ENCODE results near the gene TMEM221.

The TMEM221 gene

GRCh38 chr19:17441241-17442021 lies 7.0 kb downstream of the TMEM221 start:
- peak; percentile 33 to 44 for DNase-seq

GRCh38 chr19:17436874-17437267 lies 11.6 kb downstream of the TMEM221 start:
- DNase-seq = peak; percentile 26 to 64

GRCh38 chr19:17436094-17436873 lies 12.2 kb downstream of the TMEM221 start:
- DNase-seq = no peak

GRCh38 chr19:17435218-17435617 lies 13.2 kb downstream of the TMEM221 start:
- DNase-seq = no peak

- DNase-seq = no peak
Observed at GRCh38 chr19:17431417-17431816, 17.1 kb downstream of the TMEM221 start.

- DNase-seq = no peak
Observed at GRCh38 chr19:17429641-17430113, 18.8 kb downstream of the TMEM221 start.

- peak in 1 of 2 donors; percentile 17 for DNase-seq
Observed at GRCh38 chr19:17424743-17425365, 23.6 kb downstream of the TMEM221 start.

GRCh38 chr19:17423429-17424208 lies 24.8 kb downstream of the TMEM221 start:
- no peak for DNase-seq

- DNase-seq = no peak
Observed at GRCh38 chr19:17421942-17422341, 26.5 kb downstream of the TMEM221 start.

- peak; percentile 24 to 44 for DNase-seq
Observed at GRCh38 chr19:17420475-17420924, 28.0 kb downstream of the TMEM221 start.

- peak; percentile 98 to 99 for DNase-seq
Observed at GRCh38 chr19:17419621-17420474, 28.6 kb downstream of the TMEM221 start, which contains the start of gene MVB12A. TSS of gene MVB12A (plus strand) at chr19:17420047. CDS start at chr19:17420136, 89 bp downstream.

- DNase-seq = peak in 1 of 2 donors; percentile 8
Observed at GRCh38 chr19:17419154-17419620, 29.3 kb downstream of the TMEM221 start.

- DNase-seq = no peak
Observed at GRCh38 chr19:17418710-17419109, 29.8 kb downstream of the TMEM221 start.

GRCh38 chr19:17415121-17415520 lies 33.3 kb downstream of the TMEM221 start:
- DNase-seq = no peak

- no peak for DNase-seq
Observed at GRCh38 chr19:17414097-17414496, 34.4 kb downstream of the TMEM221 start.

GRCh38 chr19:17411801-17412200 lies 36.7 kb downstream of the TMEM221 start:
- DNase-seq = no peak

GRCh38 chr19:17409990-17410389 lies 38.5 kb downstream of the TMEM221 start:
- DNase-seq = no peak

GRCh38 chr19:17406887-17407196 lies 41.6 kb downstream of the TMEM221 start:
- DNase-seq = no peak

- no peak for DNase-seq
Observed at GRCh38 chr19:17406046-17406886, 42.2 kb downstream of the TMEM221 start.
